COLO668 (cell line): Measurements from ENCODE around the gene UBTD1.
"Not testable (repeated sequence)": the region's sequence is repeated elsewhere in the genome, so short reads cannot be mapped to it uniquely, and the experiment has no call there.

ENCODE experiments used
- DNase-seq: peaks from one replicate; lab custom pipeline; 2025; ENCODE audit not compliant: unreplicated experiment; lab: John Stamatoyannopoulos, UW

The UBTD1 gene

DNA sequence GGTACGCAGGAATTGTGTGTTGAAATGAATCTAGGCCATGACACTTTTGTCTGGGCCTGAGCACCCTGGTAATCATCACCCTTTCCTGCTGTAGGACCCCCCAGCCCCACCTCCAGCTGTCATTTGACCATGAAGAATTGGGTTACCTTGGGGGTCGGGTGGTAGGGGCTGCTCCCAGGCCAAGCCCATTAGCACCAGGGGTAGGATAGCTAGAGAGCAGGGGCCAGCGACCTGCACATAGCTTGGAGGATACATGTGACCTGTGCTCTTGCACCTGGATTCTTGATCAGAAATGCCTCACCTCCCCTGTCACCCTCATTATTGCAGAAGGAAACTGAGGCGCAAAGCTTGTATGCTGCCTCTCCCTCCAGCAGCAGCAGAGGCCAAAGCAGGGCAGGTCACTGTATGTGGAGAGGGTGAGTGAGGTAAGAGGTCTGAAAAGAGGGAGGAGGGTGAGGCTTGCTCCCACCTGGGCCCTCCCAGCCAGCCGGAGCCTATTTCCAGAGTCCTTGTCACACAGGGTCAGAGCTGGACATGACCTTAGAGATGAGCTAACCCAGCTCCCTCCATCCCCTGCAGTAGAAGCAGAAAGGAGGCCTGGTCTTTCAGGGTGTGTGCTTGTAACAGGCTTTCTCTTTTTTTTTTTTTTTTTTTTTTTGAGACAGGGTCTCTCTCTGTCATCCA, 38.6 kb downstream of the UBTD1 start:
- DNase-seq: no peak

DNA sequence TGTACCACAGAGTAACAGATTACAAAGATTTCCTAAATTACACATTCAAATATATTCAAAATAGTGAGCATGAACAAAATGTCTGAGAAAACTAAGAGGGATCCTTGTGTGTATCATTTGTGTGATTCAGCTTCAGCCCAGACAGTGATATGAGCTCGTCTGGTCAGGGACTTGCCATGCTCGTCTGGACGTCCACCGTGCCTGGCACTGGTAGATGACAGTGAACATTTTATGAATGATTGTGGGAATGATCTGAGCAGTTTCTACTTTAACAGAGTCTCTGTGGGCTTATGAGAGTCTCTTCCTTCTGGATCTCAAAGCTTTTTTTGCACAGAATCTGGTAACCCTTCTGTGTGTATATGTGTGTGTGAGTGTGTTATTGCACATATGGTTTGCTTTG, 39.7 kb downstream of the UBTD1 start:
- DNase-seq: no peak

DNA sequence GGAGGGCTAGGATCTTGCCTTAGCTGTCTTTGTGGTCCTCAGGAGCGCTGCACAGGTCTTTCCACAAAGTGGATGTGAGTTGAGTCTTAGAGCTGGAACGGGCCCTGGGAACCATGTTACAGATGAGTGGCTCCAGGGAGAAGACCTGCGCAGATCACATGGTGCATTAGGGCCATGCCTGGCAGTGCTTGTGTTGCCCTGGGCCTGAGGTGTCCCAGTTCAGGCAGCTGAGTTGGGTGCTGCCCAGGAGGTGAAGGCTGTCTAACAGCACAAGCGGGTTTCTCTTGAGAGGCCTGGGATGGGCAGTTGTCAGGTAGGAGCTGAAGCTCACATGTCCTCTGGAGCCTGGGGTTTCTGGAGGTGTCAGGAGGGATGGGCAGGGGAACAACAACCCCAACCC, 40.1 kb downstream of the UBTD1 start:
- DNase-seq: no peak

DNA sequence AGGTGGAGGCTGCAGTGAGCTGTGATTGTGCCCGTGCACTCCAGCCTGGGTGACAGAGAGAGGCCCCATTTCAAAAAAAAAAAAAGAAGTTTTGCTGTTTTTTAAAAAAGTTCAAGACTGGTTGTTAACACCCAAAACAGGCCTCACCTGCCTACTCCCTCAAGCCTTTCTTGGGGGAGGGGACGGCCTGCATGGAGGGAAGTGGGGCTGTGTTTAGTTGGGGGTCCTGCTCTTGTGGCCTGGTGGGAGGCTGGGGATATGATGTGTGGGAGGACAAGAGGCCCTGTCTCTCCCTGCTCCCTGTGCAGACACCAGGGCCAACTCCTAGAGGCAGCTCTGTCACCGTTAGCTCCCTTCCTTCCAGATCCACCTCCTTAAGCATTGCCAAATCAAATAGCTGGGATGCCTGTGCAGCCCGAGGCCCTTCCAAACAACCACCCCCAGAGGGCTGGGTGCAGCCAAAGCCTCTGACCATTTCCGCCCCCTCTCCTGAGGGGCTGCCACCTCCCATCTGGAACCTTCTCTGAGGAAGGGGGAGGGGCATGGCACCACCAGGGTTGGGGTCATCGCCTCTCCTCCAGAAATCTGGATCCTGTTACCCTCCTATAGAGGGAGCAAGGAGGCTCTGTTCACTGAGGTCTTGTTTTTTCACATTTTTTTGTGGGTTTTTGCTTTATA, 40.9 kb downstream of the UBTD1 start:
- no peak for DNase-seq

DNA sequence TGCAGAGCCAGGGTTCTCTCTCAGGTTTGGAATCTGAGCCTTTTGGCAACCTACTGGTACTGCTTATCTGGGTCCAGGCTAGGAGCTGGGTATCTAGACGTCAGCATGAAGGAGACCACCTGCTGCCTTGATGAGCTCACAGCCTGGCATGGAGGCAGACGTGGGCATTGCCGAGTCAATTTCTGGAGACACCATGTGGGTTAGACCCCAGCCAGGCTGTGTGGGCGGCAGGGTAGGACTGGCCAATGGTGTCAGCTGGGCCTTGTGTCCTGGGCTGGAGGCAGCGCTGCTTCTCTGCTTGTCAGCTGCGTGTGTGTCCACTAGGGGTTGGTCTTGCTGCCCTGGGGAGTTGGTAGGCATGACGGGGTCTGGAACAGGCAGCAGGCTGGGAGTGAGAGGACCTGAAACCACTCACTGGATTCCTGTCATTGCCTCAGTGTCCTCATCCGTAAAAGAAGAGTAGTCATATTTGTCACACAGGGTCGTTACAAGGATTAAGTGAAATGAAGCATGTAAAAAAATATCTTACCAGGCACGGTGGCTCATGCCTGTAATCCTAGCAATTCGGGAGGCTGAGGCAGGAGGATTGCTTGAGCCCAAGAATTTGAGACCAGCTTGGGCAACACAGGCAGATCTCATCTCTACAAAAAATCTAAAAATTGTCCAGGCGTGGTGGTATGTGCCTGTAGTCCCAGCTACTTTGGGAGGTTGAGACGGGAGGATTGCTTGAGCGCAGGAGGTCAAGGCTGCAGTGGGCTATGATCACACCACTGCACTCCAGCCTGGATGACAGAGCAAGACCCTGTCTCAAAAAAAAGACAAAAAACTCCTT, 42.2 kb downstream of the UBTD1 start:
- no peak for DNase-seq

DNA sequence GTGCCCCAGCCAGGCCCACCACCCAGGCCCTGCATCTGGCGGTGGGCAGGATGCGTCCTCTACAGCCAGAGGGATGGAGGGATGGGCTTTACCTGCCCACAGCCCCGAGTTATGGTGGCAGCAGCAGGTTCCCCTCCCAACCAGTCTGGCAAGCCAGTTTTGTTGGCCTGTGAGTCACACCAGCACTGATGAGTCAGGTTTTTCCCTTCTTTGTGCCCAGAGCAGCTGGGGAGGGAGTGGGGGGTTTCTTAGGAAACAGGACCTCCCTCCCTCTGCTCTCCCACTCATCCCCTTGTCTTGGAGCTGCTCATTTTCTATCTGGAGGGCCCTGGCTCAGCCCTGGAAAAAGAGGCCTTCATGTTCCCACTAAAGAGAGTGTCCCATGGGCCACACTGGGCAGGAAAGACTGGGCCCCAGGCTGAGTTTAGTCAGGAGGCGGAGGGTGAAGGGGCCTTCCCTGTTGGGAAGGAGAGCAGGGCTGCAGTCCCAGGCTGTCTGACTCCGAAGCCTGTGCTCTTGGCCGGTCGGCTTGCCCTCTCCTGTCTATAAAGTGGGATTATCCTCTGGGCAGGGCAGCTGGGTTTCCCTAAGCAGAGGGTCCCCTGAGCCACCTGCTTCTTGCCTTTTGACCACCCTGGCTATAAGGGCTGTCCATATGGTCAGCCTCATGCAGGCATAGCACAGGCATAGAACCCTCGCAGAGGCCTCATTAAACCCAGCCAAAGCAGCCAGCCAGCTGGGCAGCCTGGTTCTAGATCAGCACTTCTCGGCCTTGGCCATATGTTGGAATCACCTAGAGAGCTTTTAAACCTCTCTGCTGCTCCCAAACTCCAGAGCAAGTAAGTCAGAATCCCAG, 43.7 kb downstream of the UBTD1 start:
- peak; percentile 13 for DNase-seq

DNA sequence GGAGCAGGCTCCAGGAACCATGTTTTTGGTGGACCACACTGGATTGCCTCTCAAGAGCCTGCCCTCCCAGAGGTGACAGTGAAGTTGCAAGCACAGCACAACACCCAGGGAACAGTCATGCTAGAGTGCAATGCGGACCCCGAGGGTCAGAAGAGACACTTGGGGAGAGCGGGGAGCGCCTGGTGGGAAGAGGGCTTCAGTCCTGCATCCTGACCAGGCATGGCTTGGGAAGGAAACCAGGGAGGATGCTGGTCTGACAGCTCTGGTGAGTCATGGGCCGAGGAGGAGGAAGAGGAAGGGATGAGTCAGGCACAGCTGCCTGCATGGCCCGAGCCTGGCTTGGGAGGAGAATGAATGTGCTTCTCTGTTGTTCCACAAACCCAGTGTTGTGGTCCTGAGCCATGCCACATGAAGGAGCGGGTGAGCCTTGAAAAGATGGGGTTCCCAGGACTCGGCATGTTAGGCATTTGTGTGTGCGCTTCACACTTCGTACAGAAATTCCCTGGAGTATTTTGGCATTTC, 44.4 kb downstream of the UBTD1 start:
- peak; percentile 26 for DNase-seq

DNA sequence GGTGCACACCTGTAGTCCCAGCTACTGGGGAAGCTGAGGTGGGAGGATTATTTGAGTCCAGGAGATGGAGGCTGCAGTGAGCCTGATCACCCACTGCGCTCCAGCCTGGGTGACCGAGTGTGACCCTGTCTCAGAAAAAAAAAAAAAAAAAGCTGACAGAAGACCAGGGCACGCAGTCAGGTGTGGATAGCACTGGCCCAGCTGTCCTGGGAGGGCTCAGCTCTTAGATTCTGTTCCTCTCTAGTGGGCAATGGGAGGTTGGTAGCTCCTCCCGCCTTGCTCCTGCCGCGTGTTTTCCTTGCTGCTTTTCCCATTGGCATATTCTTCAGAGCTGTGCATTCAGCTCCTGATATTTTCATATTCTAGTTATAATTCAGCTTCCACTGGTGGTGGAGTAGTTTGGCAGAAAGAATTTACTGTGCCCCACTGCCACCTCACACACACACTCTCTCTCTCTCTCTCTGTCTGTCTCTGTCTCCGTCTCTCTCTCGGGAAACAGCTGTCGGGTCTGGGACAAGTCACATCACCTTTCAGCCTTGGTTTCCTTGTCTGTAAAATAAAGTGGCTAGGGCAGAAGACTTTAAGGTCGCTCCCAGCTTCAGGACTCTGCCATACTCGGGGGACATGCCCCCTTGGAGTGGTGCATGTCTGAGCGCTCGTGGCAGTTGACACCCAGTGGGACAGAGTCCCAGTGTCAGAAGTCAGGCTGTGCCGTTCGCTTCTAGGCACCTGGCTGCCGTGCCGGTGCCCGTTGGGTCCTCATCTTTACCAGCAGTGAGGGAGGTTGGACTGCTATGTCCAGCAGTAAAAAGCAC, 47.9 kb downstream of the UBTD1 start:
- no peak for DNase-seq

DNA sequence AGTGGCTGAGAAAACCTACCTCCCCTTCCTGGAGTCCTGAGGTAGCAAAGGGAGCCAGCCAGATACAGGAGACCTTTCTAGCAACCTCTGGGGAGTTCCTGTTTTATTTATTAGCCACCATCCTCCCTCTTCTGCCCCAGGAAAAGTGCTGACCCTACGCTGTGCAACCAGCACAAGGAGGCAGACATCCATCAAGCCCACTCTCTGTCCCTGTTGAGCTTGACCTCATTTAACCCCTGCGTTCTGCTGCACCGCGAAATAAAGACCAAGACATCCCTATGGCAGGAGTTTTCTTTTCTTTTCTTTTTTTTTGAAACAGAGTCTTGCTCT, 48.5 kb downstream of the UBTD1 start:
- no peak for DNase-seq

DNA sequence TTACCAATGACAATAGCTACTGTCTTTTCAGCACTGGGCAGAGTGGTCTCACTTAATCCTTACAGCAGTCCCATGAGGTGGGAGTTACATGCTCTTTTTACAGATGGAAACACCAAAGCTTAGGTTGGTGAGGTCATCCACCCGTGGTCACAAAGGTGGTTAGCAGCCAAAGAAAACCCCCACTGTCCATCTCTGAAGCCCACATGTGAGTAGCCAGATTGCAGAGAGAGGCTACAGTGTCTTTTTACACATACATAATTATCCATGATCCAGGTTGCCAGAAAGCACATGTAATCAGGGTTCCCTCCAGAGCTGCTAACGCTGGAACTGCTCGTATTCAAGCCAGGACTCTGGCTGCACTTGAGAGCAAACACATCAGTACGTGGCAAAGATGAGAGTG, 49.2 kb downstream of the UBTD1 start:
- DNase-seq: no peak

DNA sequence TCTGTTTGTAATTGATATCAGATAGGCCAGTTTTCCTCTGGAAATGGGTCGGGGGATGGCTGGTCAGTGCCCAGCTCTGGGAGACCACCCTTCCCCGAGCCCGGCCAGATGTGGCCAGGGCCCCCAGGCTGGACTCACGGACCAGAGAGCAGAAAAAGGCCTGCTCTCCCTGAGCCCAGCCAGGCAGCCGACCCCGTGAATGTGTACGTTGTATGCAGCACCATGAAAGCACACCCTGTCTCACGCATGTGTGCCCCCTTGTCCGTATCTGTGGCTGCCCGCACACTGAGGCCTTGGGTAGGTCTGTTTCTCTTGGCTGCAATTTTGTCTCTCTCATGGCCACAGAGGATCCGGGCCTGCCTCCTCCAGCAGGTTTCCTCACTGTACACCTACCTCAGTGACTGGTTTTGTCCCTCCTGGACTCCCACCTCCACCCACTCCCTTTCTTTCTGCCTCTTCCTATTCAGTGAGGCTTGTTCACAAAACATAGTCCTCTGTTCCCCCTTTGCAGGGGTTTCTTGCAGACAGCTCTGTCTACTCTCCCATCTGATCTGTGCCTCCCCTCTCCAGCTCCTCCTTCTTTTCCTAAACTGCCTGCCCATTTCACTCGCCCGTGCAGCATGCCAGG, 50.2 kb downstream of the UBTD1 start:
- DNase-seq: no peak

DNA sequence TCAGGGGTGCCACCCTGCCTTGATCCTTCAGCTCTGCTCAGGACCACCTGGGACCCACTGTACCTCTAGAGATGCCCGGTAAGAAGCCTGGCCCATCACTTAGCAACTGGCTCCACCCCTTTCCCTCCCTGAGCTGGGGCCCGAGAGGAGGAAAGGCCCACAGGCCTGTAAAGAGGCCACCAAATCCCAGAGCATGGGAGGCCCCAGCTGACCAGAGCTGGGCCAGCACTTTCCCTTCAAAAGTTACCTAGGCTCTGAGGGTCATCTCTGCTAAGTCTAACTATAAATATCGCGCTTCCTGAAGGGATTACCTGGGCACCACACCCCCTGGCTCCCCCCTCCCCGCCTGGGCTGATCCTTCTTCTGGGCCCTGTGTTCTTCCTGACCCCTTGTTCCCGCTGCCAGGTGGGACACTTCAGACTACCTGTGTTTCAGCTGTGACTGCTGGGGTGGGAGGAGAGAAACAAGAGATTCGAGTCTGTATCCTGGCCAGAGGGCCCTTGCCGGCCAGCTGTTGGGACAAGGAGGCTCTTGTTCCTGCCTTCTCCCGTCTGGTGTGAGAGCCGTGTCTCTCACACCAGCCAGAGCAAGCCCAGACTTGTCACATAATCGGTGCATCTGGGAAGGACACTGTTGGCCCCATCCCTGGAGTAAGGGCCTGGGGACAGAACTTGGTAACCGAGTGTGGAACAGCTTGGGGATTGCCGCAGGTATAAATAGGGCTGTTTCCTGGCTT, 51.0 kb downstream of the UBTD1 start:
- peak; percentile 4 for DNase-seq

DNA sequence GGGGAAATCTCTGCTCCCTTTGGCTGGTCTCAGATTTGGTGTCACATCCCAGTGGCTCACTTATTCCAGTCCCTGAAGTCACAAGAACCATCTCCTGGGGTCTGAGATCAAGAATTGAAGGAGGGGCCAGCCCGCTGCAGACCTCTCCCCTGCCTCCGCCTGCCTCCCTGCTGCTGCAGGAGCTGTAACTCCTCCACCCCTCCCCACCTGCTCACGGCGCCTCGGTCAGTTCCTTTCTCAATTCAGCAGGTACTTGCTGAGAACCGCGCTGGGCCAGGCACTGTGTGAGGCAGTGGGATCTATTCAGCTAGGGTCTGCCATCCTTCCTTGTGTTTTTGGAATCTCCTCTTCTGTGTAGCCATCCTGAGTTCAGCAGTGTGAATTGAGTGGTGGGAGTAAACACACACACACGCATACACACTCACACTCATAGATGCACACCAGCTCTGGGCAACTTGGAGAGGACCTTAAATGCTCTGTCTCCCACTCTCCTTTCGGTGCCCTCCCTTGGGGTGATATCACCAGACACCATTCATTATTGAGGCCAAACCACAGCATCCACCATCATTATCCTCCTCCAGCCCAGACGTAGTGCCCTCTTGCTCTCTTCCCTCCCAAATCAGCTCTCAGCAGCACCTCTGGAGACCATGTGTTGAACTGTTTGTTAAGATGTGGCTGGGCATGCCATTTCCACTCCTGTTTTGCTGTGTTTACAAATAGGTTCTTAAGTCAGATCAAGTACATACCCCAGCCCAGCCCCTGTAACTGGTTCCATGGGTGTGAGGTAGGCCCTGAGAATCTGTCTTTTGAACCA, 51.8 kb downstream of the UBTD1 start:
- no peak for DNase-seq

DNA sequence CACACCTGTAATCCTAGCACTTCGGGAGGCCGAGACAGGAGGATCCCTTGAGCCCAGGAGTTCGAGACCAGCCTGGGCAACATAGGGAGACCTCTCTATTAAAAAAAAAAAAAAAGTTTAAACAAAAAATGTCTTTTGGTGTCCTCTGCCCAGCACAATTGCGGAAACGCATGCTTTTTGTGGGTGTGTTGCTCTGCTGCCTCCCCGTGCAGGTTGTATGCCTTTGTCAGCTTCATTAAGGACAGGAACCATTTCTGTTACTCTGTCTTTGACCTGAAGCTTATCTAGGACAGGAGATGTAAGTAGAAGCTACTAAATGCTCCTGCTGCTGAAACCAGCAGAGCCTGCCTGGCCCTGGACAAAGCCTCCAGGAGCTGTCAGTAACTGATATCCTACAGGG, 52.5 kb downstream of the UBTD1 start:
- no peak for DNase-seq

DNA sequence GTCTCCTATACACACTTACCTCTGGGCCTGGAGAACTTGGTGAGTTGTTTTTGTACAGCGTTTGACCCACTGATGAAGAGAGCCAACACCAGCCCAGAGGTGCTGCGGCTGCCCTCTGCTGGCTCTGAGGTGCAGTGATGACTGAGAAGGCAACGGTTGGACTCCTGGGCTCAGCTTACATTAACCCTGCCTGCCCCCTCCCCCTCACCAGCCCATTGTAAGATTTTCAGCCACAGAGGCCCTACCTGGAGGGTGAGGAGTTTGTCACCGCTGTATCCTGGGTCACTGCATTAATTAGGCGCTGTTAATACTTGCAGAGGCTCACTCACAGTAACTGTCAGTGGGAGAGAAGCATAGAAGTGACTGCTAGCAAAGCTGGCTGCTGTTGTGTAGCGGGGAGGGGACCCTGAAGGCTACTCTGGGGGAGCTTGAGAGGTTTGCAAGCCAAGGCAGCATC, 54.9 kb downstream of the UBTD1 start:
- DNase-seq: peak; percentile 33

DNA sequence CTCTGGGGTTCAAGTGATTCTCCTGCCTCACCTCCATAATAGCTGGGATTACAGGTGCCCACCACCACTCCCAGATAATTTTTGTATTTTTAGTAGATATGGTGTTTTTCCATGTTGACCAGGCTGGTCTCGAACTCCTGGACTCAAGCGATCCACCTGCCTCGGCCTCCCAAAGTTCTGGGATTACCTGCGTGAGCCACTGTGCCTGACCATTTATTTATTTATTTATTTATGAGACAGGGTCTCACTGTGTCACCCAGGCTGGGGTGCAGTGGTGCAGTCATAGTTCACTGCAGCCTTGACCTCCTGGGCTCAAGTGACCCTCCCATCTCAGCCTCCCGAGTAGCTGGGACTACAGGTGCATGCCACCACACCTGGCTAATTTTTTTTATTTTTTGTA, 55.6 kb downstream of the UBTD1 start:
- DNase-seq: not testable (repeated sequence)

DNA sequence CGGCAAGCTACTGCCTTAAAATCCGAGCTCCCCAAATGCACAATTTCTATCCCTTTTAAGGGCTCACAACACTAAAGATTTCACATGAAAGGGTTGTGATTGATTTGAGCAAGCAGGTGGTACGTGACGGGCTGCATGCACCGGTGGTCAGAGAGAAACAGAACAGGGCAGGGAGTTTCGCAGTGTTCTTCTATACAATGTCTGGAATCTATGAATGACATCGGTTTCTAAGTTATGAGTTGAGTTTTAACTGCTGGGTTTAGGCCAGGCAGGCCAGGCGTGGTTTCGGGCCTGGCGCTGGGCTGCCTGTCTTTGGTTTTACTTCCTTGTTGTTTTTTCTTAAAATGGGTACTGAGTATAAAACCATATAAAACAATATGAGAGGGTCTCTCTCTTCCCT, 56.8 kb downstream of the UBTD1 start:
- not testable (repeated sequence) for DNase-seq

DNA sequence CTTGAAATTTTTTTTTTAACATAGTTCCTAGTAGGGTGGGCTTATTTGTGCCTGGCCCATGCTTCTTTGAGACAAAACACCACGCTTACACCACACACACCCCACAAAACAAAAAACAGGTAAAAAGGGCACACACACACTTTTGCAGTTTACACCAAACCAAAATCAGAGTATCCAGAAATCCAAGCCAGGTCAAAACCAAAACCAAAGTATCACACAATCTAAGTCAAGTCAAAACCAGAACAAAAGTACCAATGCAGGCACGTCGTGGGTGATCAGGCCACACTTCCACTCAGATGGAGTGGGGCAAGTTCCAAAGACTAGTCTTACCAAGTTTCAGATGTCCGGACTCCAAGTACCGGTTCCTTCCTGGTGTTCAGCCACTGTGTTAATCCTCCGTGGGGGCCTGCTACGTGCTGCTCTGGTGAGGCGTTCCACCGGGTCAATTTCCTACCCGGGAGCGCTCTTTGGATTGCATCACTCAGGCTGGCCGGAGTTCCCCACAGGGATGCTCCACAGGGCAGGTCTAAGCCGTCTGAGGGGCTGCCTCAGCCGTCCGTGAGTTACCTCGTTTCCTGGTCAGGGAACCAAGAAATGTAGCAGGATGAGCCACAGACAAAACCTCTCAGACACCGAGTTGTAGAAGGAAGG, 62.1 kb downstream of the UBTD1 start:
- DNase-seq: not testable (repeated sequence)
